T-cell (primary cell): ENCODE measurements around the gene PEX6. TPM values are rescaled to one million over a fixed set of nuclear protein-coding genes. Genes with fewer than 3 reads are reported as not detected.

Source experiments
- ATAC-seq, 4 experiments: fragments of 200-7000 bp in 3 of 4; fragments of 150-1000 bp in 1 of 4; cut with Tn5 transposase; replicated peaks in 1 of 4; 1 replicate in 3 of 4; 2 replicates in 1 of 4; pipeline ENCODE4 v1.10.0; 2021; ENCODE audit warnings: moderate library complexity in 3 of 4, mild to moderate bottlenecking in 2 of 4, moderate number of reproducible peaks in 1 of 4
- CTCF ChIA-PET, 2 donors: fragments of 300-600 bp; sonication (Branson Sonifier 250); formaldehyde crosslinking; loops; one replicate each; lab custom pipeline; 2022; ENCODE audit warnings: antibody characterized with exemption in 2 of 2; lab: Charles Lee
- POLR2A ChIA-PET, 2 donors: fragments of 300-600 bp; sonication (Branson Sonifier 250); formaldehyde crosslinking; loops; one replicate each; lab custom pipeline; 2022; ENCODE audit warnings: antibody characterized with exemption in 2 of 2; lab: Charles Lee
- DNase-seq, 35 experiments: peaks; one replicate each; pipeline versions ENCODE4 v3.0.0 to v3.0.0-alpha.2; 2013 to 2023
- H3K27ac ChIP-seq: one replicate; pipeline ENCODE4 v1.5.1; 2013; ENCODE audit warnings: low read length
- H3K27me3 ChIP-seq, 2 experiments: replicated peaks in 1 of 2; 1 replicate in 1 of 2; 2 replicates in 1 of 2; pipeline versions ENCODE4 v1.6.1 to v1.7.0; 2013; ENCODE audit warnings: low read length in 1 of 2, mixed read lengths in 1 of 2; ENCODE audit not compliant: control insufficient read depth in 2 of 2, insufficient read depth in 2 of 2; ENCODE audit errors: extremely low read depth in 1 of 2
- H3K36me3 ChIP-seq, 2 donors: 1 replicate in 1 of 2; 2 replicates in 1 of 2; pipeline versions ENCODE4 v1.6.1 to v1.7.0; 2013; ENCODE audit warnings: low read length in 1 of 2; ENCODE audit not compliant: control insufficient read depth in 2 of 2, insufficient read depth in 1 of 2; ENCODE audit errors: extremely low read depth in 1 of 2
- H3K4me1 ChIP-seq, 2 experiments: 1 replicate in 1 of 2; 2 replicates in 1 of 2; pipeline versions ENCODE4 v1.6.1 to v1.7.0; 2013; ENCODE audit warnings: low read length in 2 of 2, mixed read lengths in 1 of 2; ENCODE audit not compliant: insufficient read depth in 2 of 2, control insufficient read depth in 1 of 2; ENCODE audit errors: extremely low read depth in 1 of 2
- H3K4me3 ChIP-seq, 2 donors: 1 replicate in 1 of 2; 2 replicates in 1 of 2; pipeline versions ENCODE4 v1.5.1 to v1.7.0; 2013; ENCODE audit warnings: mild to moderate bottlenecking in 2 of 2, low read length in 1 of 2, moderate library complexity in 1 of 2; ENCODE audit not compliant: control insufficient read depth in 1 of 2; ENCODE audit errors: extremely low read depth in 1 of 2
- H3K9me3 ChIP-seq: 2 replicates; pipeline ENCODE4 v1.7.0; 2013
- H3K27ac Mint-ChIP-seq, 2 donors: one replicate each; pipeline ENCODE4 v1.8.0; 2020 to 2021; ENCODE audit warnings: mild to moderate bottlenecking in 2 of 2, mixed read lengths in 2 of 2
- H3K27me3 Mint-ChIP-seq, 2 donors: one replicate each; pipeline ENCODE4 v1.8.0; 2021 to 2022; ENCODE audit warnings: mixed read lengths in 2 of 2
- H3K36me3 Mint-ChIP-seq: one replicate; pipeline ENCODE4 v1.8.0; 2021; ENCODE audit warnings: mixed read lengths
- H3K4me1 Mint-ChIP-seq, 3 donors: one replicate each; pipeline ENCODE4 v1.8.0; 2020 to 2022; ENCODE audit warnings: mixed read lengths in 3 of 3, mild to moderate bottlenecking in 1 of 3
- H3K4me3 Mint-ChIP-seq, 3 donors: one replicate each; pipeline ENCODE4 v1.8.0; 2020 to 2022; ENCODE audit warnings: mild to moderate bottlenecking in 3 of 3, mixed read lengths in 3 of 3, moderate library complexity in 3 of 3
- H3K9me3 Mint-ChIP-seq, 3 donors: one replicate each; pipeline ENCODE4 v1.8.0; 2020 to 2022; ENCODE audit warnings: mixed read lengths in 3 of 3
- WGBS: methylation state at CpG from one replicate; pipeline ENCODE4 v1.1.5; 2013; ENCODE audit warnings: missing lambda C conversion rate; ENCODE audit not compliant: insufficient coverage; 5-methylcytosine and 5-hydroxymethylcytosine counted together
- total RNA-seq, 35 experiments: library from RNA in 6 of 35; stranded (reverse) in 6 of 35; fragments of 120-200 nt in 1 of 35; gene quantifications; one replicate each; pipeline versions ENCODE4 v1.2.1 to v1.2.4 and lab custom pipeline; 2013 to 2026

Gene PEX6
- total RNA-seq, 5 donors from 2014 or later (not counting 1 experiment from before 2014, with no cell fraction given): 20.5 to 30.5 (median 27.4) TPM

- ChIA-PET CTCF (no interaction called here), POLR2A (no interaction called here)
These were observed 39.2 kb downstream of the PEX6 start for GRCh38 chr6:42939810-42940167.

GRCh38 chr6:42938987-42939809 is 39.8 kb downstream of the PEX6 start:
- H3K27ac Mint-ChIP-seq: no peak overlapping the region

More at GRCh38 chr6:42939810-42940167, 39.2 kb downstream of the PEX6 start:
- no peak for DNase-seq
- no CpG with 5 or more reads among the region's 4 CpGs for WGBS
- peaks cover 30% of the 10 kb centered on the region for H3K36me3 Mint-ChIP-seq
- no peaks in the 10 kb centered on the region for H3K27me3 Mint-ChIP-seq
- Histone ChIP-seq H3K27ac (no peak overlapping the region), H3K27me3 (no peaks in the 10 kb centered on the region), H3K9me3 (no peaks in the 10 kb centered on the region), H3K4me3 (no peak overlapping the region), H3K4me1 (no peaks in the 10 kb centered on the region), H3K36me3 (peaks cover 30 to 84% of the 10 kb centered on the region in 2 donors)
- H3K4me3 Mint-ChIP-seq: no peak overlapping the region
- ATAC-seq: no peak
- H3K27ac Mint-ChIP-seq: peak overlapping the region in 1 of 2 donors; percentile 11
- peaks cover 9 to 19% (median 16%) of the 10 kb centered on the region in 3 donors for H3K4me1 Mint-ChIP-seq
- no peaks in the 10 kb centered on the region for H3K9me3 Mint-ChIP-seq

DNA sequence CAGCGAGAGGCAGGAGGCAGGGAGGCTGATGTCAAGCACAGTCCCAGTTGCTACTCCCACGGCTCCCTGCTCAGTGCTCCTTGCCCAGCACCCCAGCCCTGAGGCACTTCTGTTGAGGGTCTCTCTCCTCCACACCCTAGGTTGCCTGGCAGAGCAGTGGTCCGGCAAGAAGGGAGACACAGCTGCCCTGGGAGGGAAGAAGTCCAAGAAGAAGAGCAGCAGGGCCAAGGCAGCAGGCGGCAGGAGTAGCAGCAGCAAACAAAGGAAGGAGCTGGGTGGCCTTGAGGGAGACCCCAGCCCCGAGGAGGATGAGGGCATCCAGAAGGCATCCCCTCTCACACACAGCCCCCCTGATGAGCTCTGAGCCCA is 40.6 kb downstream of the PEX6 start:
- Mint-ChIP-seq H3K4me1 (peaks cover 17 to 32% (median 23%) of the 10 kb centered on the region in 3 donors), H3K36me3 (peaks cover 31% of the 10 kb centered on the region), H3K27me3 (no peaks in the 10 kb centered on the region), H3K27ac (no peak overlapping the region), H3K9me3 (no peaks in the 10 kb centered on the region), H3K4me3 (no peak overlapping the region)
- CTCF ChIA-PET: no interaction called here
- no peak overlapping the region for H3K27ac ChIP-seq
- POLR2A ChIA-PET: no interaction called here
- no peak for DNase-seq
- peaks cover 30 to 85% of the 10 kb centered on the region in 2 donors for H3K36me3 ChIP-seq
- WGBS: 79% methylated on average over 2 of the region's 5 CpGs
- H3K9me3 ChIP-seq: no peaks in the 10 kb centered on the region
- H3K4me3 ChIP-seq: no peak overlapping the region
- peaks cover 0 to 10% of the 10 kb centered on the region in 2 experiments for H3K4me1 ChIP-seq
- ATAC-seq: no peak
- no peaks in the 10 kb centered on the region for H3K27me3 ChIP-seq

More at GRCh38 chr6:42938987-42939809, 39.8 kb downstream of the PEX6 start:
- 90% methylated on average over 3 of the region's 9 CpGs for WGBS
- H3K4me3 Mint-ChIP-seq: no peak overlapping the region
- Histone ChIP-seq H3K4me1 (peaks cover 0 to 4% of the 10 kb centered on the region in 2 experiments), H3K27me3 (no peaks in the 10 kb centered on the region), H3K9me3 (no peaks in the 10 kb centered on the region), H3K36me3 (peaks cover 30 to 89% of the 10 kb centered on the region in 2 donors), H3K4me3 (no peak overlapping the region), H3K27ac (no peak overlapping the region)
- ATAC-seq (no peak), DNase-seq (no peak)
- H3K36me3 Mint-ChIP-seq: peaks cover 30% of the 10 kb centered on the region
- POLR2A ChIA-PET: no interaction called here
- CTCF ChIA-PET: no interaction called here
- no peaks in the 10 kb centered on the region for H3K9me3 Mint-ChIP-seq
- H3K27me3 Mint-ChIP-seq: no peaks in the 10 kb centered on the region
- H3K4me1 Mint-ChIP-seq: peaks cover 9 to 25% (median 19%) of the 10 kb centered on the region in 3 donors

- DNase-seq (no peak), ATAC-seq (no peak)
- peaks cover 30 to 79% of the 10 kb centered on the region in 2 donors for H3K36me3 ChIP-seq
- H3K27ac ChIP-seq: no peak overlapping the region
- H3K4me3 Mint-ChIP-seq: no peak overlapping the region
- WGBS: 98% methylated on average over 10 of the region's 13 CpGs
- no peak overlapping the region for H3K4me3 ChIP-seq
- H3K9me3 Mint-ChIP-seq: no peaks in the 10 kb centered on the region
- H3K27me3 ChIP-seq: no peaks in the 10 kb centered on the region
- H3K36me3 Mint-ChIP-seq: peaks cover 34% of the 10 kb centered on the region
- CTCF ChIA-PET: interaction anchor here in 1 of 2 donors (0.6 kb wide), 1 partner anchor 848 kb away, joined by 3 read pairs; no protein-coding TSS in a partner anchor
- H3K4me1 Mint-ChIP-seq: peaks cover 23 to 38% (median 30%) of the 10 kb centered on the region in 3 donors
- POLR2A ChIA-PET: no interaction called here
- no peaks in the 10 kb centered on the region for H3K9me3 ChIP-seq
- no peaks in the 10 kb centered on the region for H3K27me3 Mint-ChIP-seq
- peak overlapping the region; percentile 15 to 83 for H3K27ac Mint-ChIP-seq
- peaks cover 5 to 15% of the 10 kb centered on the region in 2 experiments for H3K4me1 ChIP-seq
These were observed 41.2 kb downstream of the PEX6 start for GRCh38 chr6:42937548-42938427.

DNA sequence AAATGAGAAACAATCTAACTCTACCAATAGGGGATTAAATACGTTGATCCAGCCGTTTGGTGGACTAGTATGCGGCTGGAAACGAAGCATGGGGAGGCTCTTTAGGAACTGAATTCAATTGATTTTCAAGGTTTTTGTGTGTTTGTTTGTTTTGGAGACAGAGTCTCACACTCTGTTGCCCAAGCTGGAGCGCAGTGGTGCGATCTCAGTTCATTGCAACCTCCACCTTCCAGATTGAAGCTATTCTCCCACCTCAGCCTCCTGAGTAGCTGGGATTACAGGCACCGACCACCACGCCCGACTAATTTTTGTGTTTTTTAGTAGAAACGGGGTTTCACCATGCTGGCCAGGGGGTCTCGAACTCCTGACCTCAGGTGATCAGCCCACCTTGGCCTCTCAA is 42.6 kb downstream of the PEX6 start:
- H3K4me3 Mint-ChIP-seq: no peak overlapping the region
- H3K27ac Mint-ChIP-seq: no peak overlapping the region

DNA sequence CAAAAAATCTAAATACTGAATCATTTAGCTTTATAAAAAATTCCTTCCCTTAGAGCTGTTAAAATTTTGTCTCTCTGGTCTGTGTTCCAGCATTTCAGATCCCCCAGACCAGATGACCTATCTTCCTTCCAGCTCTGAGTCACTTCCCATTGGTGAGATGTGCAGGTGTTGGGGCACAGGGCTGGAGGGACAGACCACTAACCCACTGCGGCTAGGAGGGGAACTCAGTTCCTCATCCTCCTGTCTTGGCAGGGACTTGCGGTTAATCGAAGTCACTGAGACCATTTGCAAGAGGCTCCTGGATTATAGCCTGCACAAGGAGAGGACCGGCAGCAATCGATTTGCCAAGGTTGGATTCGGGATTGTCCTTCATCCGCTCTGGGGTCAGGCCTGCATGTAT is 43.7 kb downstream of the PEX6 start:
- Mint-ChIP-seq H3K4me1 (peaks cover 46 to 61% (median 51%) of the 10 kb centered on the region in 3 donors), H3K9me3 (no peaks in the 10 kb centered on the region), H3K27me3 (no peaks in the 10 kb centered on the region), H3K4me3 (no peak overlapping the region), H3K36me3 (peaks cover 41% of the 10 kb centered on the region), H3K27ac (peak overlapping the region in 1 of 2 donors; percentile 64)
- no peak overlapping the region for H3K4me3 ChIP-seq
- H3K9me3 ChIP-seq: no peaks in the 10 kb centered on the region
- no peaks in the 10 kb centered on the region for H3K27me3 ChIP-seq
- POLR2A ChIA-PET: interaction anchor here in 1 of 2 donors (0.6 to 0.9 kb wide), 2 partner anchors 45 to 240 kb away, joined by 3 read pairs; no protein-coding TSS in a partner anchor
- WGBS: 53% methylated on average over 5 of the region's 7 CpGs
- H3K36me3 ChIP-seq: peaks cover 25 to 68% of the 10 kb centered on the region in 2 donors
- H3K4me1 ChIP-seq: peaks cover 12 to 39% of the 10 kb centered on the region in 2 experiments
- ATAC-seq (no peak), DNase-seq (no peak)
- CTCF ChIA-PET: interaction anchor here in 1 of 2 donors (0.6 kb wide), 1 partner anchor 151 kb away, joined by 4 read pairs; no protein-coding TSS in a partner anchor
- no peak overlapping the region for H3K27ac ChIP-seq

More for the DNA sequence above, 42.6 kb downstream of the PEX6 start:
- Histone ChIP-seq H3K27ac (no peak overlapping the region), H3K36me3 (peaks cover 30 to 75% of the 10 kb centered on the region in 2 donors), H3K4me3 (no peak overlapping the region), H3K27me3 (no peaks in the 10 kb centered on the region), H3K4me1 (peaks cover 11 to 29% of the 10 kb centered on the region in 2 experiments), H3K9me3 (no peaks in the 10 kb centered on the region)
- POLR2A ChIA-PET: interaction anchor here in 1 of 2 donors (0.6 kb wide), 1 partner anchor 17 kb away, joined by 3 read pairs; no protein-coding TSS in a partner anchor
- no peaks in the 10 kb centered on the region for H3K27me3 Mint-ChIP-seq
- H3K9me3 Mint-ChIP-seq: no peaks in the 10 kb centered on the region
- CTCF ChIA-PET: no interaction called here
- H3K4me1 Mint-ChIP-seq: peaks cover 36 to 50% (median 41%) of the 10 kb centered on the region in 3 donors
- ATAC-seq (no peak), DNase-seq (no peak)
- H3K36me3 Mint-ChIP-seq: peaks cover 38% of the 10 kb centered on the region
- WGBS: 94% methylated on average over 7 of the region's 11 CpGs
